GM19328 (cell line): ENCODE measurements around the gene ZC3H6.
"Not testable (repeated sequence)": the region's sequence is repeated elsewhere in the genome, so short reads cannot be mapped to it uniquely, and the experiment has no call there.

Experiments
- ATAC-seq: cut with Tn5 transposase; IDR thresholded peaks from one replicate; pipeline ENCODE4 v1.9.1; 2021; ENCODE audit warnings: mild to moderate bottlenecking, moderate library complexity; ENCODE audit not compliant: unreplicated experiment

The ZC3H6 gene

DNA sequence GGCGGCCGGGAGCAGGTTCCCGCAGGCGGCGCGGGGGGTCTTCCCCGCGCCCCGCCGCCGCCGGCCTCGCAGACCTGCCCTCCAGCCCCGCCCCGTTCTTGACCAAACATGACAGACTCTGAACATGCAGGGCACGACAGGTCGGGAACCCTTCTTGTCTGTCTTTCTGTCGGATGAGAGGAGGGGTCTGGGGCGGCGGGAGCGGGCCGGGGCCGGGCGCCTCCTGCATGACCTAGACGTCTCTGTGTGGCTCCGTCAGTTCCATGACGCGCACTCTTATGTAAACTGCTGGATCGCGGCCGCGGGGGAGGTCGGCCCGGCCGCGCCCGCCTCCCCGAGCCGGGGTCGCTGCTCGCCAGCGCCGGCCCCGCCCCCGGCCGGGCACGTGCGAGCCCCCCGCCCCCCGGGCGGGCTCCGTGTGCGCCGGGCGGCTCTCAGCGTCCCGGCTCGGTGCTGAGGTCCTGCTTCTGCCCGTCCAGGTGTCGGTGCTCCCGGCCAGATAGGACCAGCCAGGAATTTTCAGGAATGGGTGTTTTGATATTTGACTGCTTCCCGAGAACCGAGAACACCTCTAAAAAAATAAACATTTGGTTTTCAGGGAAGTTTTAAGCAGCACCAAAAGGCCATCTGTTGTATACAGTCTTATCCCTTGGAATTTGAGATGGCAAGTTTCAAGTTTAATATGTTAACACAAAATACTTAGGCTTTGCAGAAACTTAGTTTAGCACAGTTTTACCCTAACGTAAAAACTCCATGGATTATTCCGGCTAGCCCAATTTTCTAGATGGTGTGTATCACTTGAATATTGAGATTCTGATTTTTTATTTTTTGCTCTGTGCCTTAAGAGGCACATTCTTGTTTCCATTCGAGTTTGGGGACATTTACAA, 733 bp downstream of the ZC3H6 start:
- peak; percentile 49 for ATAC-seq

DNA sequence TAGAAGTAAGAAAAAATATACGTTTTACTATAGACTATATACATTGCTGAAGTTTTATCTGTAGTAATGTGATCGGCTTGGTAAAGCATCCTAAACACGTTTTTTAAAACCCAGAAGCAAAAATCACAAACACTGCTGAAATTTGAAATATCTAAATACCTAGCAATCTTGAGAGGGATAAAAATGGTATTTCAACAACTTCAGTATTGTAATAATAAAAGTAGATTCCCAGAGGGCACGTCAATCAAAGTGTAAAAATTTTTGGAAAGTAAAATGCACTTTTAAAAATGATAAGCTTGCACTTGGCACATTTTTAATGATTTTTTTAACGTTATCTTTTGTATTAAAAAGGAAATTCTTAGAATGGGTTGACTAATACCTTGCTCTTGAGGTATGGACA, 1.6 kb downstream of the ZC3H6 start:
- no peak for ATAC-seq

- no peak for ATAC-seq
These were observed 2.3 kb downstream of the ZC3H6 start for GRCh38 chr2:112277596-112278220.

DNA sequence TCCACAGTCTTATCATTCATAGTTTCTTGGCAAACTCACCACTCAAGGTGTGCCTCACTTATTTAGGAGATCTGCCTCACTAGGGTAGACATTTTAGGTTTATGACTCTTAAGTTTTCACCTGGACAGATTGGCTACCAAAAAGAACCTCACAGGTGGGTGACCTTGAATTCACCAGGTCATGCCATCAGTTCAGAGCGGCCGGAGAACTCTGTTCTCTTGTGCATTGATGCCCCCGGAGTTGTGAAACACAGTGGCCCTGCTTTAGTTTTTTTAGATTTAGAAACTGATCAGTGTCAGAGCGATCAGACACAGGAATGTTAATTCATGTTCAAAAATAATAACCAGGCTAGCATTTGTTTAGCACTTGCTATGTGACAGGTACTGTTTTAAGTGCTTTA, 6.7 kb downstream of the ZC3H6 start:
- ATAC-seq = not testable (repeated sequence)

- not testable (repeated sequence) for ATAC-seq
These were observed 8.1 kb downstream of the ZC3H6 start for GRCh38 chr2:112283535-112283934.

- no peak for ATAC-seq
These were observed 14.7 kb downstream of the ZC3H6 start for GRCh38 chr2:112290088-112290487.

DNA sequence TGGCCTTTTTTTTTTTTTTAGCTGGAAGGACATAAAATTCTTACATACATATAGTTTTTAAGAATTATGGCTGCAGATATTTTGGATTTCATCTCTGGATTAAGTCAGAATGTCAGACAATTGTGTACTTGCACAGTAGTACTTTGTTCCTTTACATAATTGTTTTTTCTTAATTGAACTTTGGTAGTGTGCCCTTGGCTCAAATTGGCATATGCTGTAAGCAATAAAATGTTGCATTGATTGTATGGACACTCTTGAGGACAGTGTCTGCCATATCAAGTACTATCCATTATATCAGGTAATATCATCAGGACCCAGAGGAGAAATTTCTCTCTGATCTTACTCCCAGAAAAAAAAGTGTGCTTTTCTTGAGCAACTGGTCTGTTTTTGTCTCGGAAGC, 15.3 kb downstream of the ZC3H6 start:
- ATAC-seq = no peak

- ATAC-seq = no peak
These were observed 18.4 kb downstream of the ZC3H6 start for GRCh38 chr2:112293636-112294401.

DNA sequence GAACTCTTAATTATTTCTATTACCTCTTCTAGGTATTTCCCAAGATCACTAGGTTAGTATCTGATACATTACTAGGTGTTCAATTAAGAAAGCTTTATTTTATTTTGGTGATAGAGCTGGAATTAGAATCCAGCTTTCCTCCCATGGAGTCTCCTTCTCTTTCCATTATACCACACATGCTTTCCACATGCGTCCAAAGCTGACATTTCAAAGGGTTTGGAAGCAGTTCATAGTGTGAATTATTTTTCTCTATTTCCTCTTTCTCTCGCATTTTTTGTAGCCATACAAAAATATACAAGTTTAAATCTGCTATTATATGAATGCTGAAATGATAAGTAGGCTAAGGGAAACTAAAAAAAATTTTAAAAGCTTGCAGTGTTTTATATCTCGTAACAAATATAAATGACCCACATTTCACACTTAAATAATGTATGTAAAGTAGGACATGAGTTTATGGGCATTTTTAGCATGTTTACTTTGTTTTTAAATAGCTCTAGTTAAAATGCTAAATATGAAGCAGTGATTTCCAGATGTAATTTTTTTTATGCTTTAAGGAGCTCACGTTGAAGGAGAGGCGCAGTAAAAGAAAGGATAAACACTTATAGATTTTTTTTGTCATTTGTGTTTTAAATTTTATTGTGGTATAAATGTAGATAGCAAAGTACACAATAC, 20.1 kb downstream of the ZC3H6 start:
- no peak for ATAC-seq

- no peak for ATAC-seq
These were observed 21.0 kb downstream of the ZC3H6 start for GRCh38 chr2:112296407-112296806.

DNA sequence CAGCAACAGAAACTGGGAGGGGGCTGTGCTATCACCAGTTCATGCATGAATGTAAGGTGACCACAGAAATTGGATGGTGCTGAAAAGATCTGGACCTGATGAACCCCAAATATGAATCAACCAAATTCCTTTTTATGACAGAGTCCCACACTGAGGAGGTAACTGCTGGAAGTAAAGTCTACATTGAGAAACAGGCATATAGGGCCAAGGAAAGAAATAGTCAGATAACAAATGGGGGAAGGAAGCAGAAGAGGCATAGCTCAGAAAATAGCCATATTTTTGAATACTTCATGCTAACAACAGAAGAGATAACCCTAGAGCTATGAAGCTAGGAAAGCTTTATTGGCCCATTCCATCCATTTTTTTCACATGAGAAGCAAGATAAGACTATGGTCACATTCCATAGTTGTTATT, 25.8 kb downstream of the ZC3H6 start:
- ATAC-seq = no peak

DNA sequence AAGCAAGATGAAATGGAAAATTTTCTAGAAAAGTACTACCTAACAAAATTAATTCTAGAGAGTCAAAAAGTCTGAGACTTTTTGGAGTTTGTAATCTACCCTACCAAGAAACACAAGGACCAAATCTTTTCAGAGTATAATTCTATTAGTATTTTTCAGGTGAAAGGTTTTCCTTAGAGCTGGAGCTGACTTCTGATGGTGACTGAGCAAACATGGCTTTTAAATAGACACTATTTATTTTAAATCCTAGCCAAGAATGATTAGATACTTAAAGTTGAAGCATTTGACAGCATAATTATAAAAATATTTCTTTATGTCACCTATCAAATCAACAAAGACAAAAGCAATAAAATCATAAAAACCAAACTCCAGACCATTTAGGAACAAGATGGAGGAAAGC, 26.6 kb downstream of the ZC3H6 start:
- ATAC-seq = no peak

DNA sequence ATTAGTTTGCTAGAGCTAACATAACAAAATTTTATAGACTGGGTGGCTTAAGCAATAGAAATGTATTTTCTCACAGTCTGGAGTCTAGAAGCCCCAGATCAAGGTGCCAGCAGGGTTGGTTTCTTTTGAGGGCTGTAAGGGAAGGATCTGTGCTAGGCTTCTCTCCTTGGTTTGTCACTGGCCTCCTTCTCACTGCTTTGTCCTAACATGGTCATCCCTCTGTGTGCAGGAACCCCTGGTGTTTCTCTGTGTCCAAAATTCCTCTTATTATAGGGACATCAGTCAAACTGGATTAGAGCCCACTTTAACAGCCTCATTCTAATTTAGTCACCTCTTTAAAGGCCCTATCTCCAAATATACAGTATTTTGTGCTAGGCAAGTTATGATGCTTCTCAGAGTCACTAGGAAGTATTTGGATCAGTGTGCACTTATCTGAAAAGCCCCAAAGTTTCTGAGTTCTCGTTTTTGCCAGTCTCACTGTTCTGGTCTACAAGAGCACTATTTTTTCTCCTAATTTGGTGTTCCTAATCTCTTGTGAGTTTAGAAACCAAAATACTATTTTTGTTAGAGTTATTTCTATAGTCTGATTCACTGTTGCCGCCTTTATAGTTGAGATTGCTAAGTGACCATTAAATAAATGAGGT, 29.0 kb downstream of the ZC3H6 start:
- no peak for ATAC-seq

GRCh38 chr2:112305132-112305531, 29.7 kb downstream of the ZC3H6 start:
- no peak for ATAC-seq

DNA sequence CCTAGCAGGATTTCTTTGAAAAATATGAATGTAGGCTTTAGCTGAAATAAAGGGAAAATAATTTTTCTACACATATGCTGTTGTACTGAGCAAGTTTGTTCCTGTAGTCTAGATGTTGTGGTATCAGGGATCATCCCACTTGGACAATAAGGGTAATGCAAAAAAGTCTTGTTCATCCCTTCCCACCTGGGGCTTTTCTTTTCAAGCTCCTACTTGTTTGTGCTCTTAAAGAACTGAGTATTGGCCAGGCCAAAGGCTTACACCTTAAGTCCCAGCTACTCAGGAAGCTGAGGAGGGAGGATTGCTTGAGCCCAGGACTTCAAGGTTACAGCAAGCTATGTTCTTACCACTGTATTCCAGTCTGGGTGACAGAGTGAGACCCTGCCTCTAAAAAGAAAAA, 35.5 kb downstream of the ZC3H6 start:
- ATAC-seq = no peak

- no peak for ATAC-seq
These were observed 36.5 kb downstream of the ZC3H6 start for GRCh38 chr2:112311932-112312331.

- no peak for ATAC-seq
These were observed 37.4 kb downstream of the ZC3H6 start for GRCh38 chr2:112312821-112313220.

DNA sequence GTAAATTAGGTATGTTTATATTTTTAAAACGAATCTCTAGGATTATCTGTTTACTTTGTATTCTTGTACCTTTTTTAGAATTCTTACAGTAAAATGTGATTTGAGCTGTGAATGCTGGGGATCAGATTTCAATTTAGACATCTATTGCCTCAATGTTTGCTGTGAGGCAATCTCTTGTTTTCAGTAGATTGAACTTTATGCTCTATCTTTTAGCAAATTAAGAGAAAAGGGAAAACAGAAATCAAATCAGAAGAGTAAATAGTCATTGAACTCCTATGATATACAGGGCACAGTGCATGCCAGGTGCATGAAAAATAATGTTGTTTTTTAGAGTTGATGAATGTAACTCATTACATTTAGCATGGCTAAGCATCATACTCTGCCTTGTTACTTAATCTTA, 39.5 kb downstream of the ZC3H6 start:
- ATAC-seq = no peak

DNA sequence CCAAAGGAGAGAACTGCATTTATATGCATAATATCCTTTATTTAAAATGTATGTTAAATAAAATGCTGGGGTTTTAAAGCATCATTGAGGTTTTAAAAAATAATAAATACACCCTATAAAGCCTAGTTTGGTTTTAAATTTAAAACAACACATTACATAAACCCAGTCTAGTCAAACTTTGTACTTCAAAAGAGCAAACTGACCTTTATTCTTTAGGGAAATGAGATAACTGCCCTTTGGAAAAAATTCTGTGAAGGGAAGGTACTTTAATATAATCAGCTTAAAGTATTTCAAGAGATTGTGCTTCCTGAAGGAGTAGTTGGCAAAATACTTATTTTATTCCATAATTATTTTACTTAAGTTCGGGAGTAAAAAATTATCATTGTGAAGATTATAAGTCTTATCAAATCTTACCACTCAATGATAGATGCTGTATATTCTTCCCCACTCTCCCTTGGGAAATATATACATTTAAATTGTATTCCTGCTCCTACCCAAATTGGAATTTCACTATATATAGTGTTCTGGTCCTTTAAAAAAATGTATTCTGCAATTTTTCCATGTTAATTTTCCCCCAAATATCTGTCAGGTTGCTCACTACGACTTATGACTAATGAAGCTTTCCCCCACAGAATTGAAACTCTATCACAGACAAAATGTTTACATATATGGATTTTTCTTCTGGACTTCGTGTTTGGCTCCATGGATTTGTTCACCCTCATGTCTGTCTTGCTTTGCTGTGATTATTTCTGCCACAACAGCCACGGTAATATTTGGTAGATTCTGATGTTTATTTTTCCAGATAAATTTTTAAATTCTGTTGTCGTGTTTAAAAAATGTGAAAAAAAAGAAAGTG, 42.1 kb downstream of the ZC3H6 start:
- ATAC-seq = no peak

GRCh38 chr2:112318515-112318914, 43.1 kb downstream of the ZC3H6 start:
- ATAC-seq = no peak
